ENCODE data around the gene ATP2A1. TPM values are rescaled to one million over a fixed set of nuclear protein-coding genes. Genes with fewer than 3 reads are reported as not detected.

ATP2A1 gene
- total and polyA plus RNA-seq, 2 of the 13 experiments (the other 11 are each of a cell fraction or from before 2014, with no cell fraction given): 3.2 to 12.5 TPM

- TF ChIP-seq HMGXB4 (CRISPR knock-in tag; IDR thresholded peaks at IDR 0.05; ENCODE audit: borderline replicate concordance in 1 of 2, low read depth in 1 of 2) (peak in 1 of 2 experiments; percentile 48; a peak in 1 of 4 replicates), ZNF83 (CRISPR knock-in tag; IDR thresholded peaks at IDR 0.05; ENCODE audit: borderline replicate concordance) (no peak), HMG20B (CRISPR knock-in tag; conservative IDR thresholded peaks at IDR 0.05) (no peak), ZBTB21 (CRISPR knock-in tag; IDR thresholded peaks at IDR 0.05) (no peak), NR2F1 (CRISPR knock-in tag; IDR thresholded peaks at IDR 0.05) (0 out of 4 replicates have a peak, but pooled peaks of 1 of the 2 experiments have one; percentile 6), RFXAP (CRISPR knock-in tag; IDR thresholded peaks at IDR 0.05; ENCODE audit: borderline replicate concordance) (no peak), ZSCAN20 (CRISPR knock-in tag; IDR thresholded peaks at IDR 0.05; ENCODE audit: borderline replicate concordance) (no peak; the same call in 1 of the 2 replicates), ZNF3 (CRISPR knock-in tag; IDR thresholded peaks at IDR 0.05) (no peak), FOXA1 (IDR thresholded peaks at IDR 0.05) (no peak), FOXA1 (CRISPR knock-in tag; IDR thresholded peaks at IDR 0.05) (no peak), JUND (CRISPR knock-in tag; IDR thresholded peaks at IDR 0.05) (no peak), NKX3-1 (CRISPR knock-in tag; IDR thresholded peaks at IDR 0.05) (no peak), PPARG (CRISPR knock-in tag; conservative IDR thresholded peaks at IDR 0.05) (no peak), RXRA (CRISPR knock-in tag; IDR thresholded peaks at IDR 0.05) (no peak; the same call in 1 of the 2 replicates), SP4 (CRISPR knock-in tag; IDR thresholded peaks at IDR 0.05) (no peak), JARID2 (CRISPR knock-in tag; IDR thresholded peaks at IDR 0.05; ENCODE audit: insufficient replicate concordance) (no peak), GATAD2A (CRISPR knock-in tag; IDR thresholded peaks at IDR 0.05) (no peak), ZFP41 (CRISPR knock-in tag; IDR thresholded peaks at IDR 0.05; ENCODE audit: borderline replicate concordance) (no peak), ZFP90 (CRISPR knock-in tag; IDR thresholded peaks at IDR 0.05; ENCODE audit: borderline replicate concordance) (peak; percentile 16; the same call in 1 of the 2 replicates), ZBTB4 (CRISPR knock-in tag; IDR thresholded peaks at IDR 0.05; ENCODE audit: borderline replicate concordance) (0 out of 2 replicates have a peak, but pooled peaks have one; percentile 60), AHR (CRISPR knock-in tag; IDR thresholded peaks at IDR 0.05) (no peak), DRAP1 (CRISPR knock-in tag; IDR thresholded peaks at IDR 0.05) (no peak), ZBTB7A (CRISPR knock-in tag; IDR thresholded peaks at IDR 0.05) (peak; percentile 53; the same call in 1 of the 2 replicates), ZXDC (CRISPR knock-in tag; IDR thresholded peaks at IDR 0.05) (no peak), ZNF629 (CRISPR knock-in tag; conservative IDR thresholded peaks at IDR 0.05) (no peak)
Observed at GRCh38 chr16:28936784-28937155, 58.5 kb downstream of the ATP2A1 start (continued).

All from HepG2 (cell line).